SK-N-SH treated with all-trans-retinoic acid at 6 μM for 48 hours (cell line): ENCODE measurements around the gene SCN2B.

ENCODE experiments used
- ARNTL ChIP-seq: fragments of 450-650 bp; formaldehyde crosslinking; IDR thresholded peaks from 2 replicates; pipeline ENCODE4 v1.5.0; 2020; ENCODE audit warnings: low read depth, mild to moderate bottlenecking, moderate library complexity, borderline replicate concordance
- CSRNP3 ChIP-seq: fragments of 250-450 bp; sonication (Bioruptor Pico); IDR thresholded peaks from 2 replicates; pipeline ENCODE4 v1.5.1; 2021; ENCODE audit warnings: mild to moderate bottlenecking, moderate library complexity
- OSR1 ChIP-seq: fragments of 250-450 bp; sonication (Bioruptor Pico); IDR thresholded peaks from 2 replicates; pipeline ENCODE4 v1.8.0; 2022; ENCODE audit warnings: moderate library complexity, mild to moderate bottlenecking, inconsistent platforms
- SNAI2 ChIP-seq: fragments of 250-450 bp; sonication (Bioruptor Pico); IDR thresholded peaks from 2 replicates; pipeline ENCODE4 v1.5.0; 2020; ENCODE audit warnings: mild to moderate bottlenecking, moderate library complexity
- ZFP30 ChIP-seq: fragments of 450-650 bp; formaldehyde crosslinking; IDR thresholded peaks from 2 replicates; pipeline ENCODE4 v1.5.0; 2022; ENCODE audit warnings: mild to moderate bottlenecking, moderate library complexity
- TF ChIP-seq, protein P1 (sequence below): fragments of 250-450 bp; sonication (Bioruptor Pico); IDR thresholded peaks from 2 replicates; pipeline ENCODE4 v1.8.0; 2020; ENCODE audit warnings: mild to moderate bottlenecking, moderate library complexity, borderline replicate concordance

GRCh38 chr11:118112711-118113430 is 63.6 kb downstream of the SCN2B start:
- TF ChIP-seq SNAI2 (CRISPR knock-in tag): no peak
- TF ChIP-seq ARNTL (CRISPR knock-in tag): no peak
- TF ChIP-seq OSR1 (CRISPR knock-in tag): no peak
- TF ChIP-seq, protein P1, sequence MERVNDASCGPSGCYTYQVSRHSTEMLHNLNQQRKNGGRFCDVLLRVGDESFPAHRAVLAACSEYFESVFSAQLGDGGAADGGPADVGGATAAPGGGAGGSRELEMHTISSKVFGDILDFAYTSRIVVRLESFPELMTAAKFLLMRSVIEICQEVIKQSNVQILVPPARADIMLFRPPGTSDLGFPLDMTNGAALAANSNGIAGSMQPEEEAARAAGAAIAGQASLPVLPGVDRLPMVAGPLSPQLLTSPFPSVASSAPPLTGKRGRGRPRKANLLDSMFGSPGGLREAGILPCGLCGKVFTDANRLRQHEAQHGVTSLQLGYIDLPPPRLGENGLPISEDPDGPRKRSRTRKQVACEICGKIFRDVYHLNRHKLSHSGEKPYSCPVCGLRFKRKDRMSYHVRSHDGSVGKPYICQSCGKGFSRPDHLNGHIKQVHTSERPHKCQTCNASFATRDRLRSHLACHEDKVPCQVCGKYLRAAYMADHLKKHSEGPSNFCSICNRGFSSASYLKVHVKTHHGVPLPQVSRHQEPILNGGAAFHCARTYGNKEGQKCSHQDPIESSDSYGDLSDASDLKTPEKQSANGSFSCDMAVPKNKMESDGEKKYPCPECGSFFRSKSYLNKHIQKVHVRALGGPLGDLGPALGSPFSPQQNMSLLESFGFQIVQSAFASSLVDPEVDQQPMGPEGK: no peak
- TF ChIP-seq CSRNP3: no peak
- no peak for TF ChIP-seq ZFP30 (CRISPR knock-in tag)
